Glomerular visceral epithelial cell (primary cell): ENCODE results near the gene HACD2.

Source experiments
- DNase-seq: peaks from one replicate; pipeline ENCODE4 v3.0.0-alpha.2; 2016; ENCODE audit errors: extremely low spot score

Gene HACD2

DNA sequence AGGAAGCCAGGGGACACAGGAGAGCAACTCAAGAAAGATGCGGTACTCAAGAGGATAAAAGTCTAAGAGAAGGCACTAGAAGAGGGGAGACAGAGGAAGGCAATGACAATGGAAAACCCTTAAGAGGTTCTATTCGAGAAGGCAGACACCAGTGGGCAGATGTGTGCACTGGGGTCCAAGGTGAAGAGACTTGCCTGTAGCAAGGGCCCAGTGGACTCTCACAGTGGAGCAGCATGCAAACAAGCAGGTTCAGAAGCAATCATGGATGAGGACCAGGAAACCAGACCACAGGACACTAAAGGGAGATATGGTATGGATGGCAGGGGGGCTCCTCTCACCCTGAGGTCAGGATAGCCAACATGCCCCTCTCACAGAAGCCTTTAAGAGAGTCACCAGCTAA lies 138.6 kb downstream of the HACD2 start:
- DNase-seq = no peak

DNA sequence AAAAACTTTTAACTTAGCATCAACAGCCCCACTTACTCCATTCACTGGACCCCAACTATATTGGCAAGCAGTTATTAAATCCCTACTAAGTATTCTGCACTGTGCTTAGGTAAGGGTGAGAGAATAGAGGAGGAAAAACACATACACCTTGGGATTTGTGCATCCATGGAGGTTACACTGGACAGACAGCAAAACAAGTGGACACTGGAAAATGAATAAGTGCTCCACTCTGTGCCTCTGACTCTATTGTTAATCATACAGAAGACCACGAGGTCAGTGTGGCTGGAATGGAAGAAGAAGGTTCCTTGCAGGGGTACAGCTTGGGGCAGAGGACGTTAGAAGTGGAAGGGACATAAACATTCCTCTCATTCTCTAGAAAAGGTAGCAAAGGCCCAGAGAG lies 139.2 kb downstream of the HACD2 start:
- DNase-seq = no peak

DNA sequence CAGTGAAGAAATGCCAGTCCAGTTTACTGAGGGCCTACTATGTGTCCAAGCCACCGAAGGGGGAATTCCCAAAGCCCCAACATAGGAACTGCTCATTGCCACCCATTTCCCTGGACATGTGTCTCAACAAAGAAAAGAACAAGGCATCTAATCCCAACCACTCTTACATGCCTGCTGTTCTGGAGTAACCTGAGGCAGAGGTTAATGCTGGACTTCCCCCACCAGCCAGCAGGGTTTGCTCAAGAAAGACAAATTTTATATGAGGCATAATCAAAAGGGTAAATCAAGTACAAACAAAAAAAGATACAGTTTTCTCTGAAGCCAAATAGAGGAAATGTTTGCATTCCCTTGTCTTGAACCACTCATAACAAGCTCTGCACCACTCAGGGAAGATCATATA lies 140.1 kb downstream of the HACD2 start:
- DNase-seq = no peak

DNA sequence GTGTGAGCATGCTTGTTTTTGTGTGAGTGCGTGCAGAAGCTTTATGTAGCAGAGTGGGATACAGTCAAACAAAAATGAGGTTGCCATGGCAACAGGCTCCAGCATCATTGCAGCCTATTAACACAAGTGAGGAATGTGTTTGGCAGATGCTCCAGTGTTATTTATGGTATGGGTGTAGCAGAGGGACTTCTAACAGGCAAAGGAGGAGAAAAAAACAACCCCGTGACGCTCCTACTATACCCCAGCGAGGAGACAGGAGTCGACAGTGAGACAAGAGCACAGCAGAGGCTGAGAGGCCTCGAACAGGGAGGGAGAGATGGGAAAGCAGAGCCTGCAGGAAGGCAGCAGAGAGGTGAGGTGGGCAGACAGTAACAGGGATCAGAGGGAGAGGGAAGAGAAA lies 140.8 kb downstream of the HACD2 start:
- DNase-seq = no peak

DNA sequence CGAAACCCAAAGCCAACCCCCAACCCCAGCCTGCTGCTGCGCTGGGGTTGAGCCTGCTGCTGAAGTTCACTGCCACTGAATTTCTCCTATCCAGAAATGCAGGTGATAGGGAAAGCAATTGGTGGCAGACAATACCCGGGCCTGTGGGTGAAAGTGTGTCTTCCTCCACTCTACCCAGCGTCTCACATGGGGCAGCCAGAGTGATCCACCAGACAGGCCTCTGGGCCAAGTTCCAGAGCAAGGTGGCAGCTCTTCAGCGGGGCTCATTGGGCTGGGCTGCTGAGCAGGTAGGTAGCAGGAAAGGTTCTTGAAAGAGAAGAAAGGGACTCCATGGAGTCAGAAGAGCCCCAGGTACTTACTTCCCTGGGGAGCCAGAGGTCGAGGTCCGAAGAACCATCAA lies 141.9 kb downstream of the HACD2 start:
- DNase-seq = no peak

DNA sequence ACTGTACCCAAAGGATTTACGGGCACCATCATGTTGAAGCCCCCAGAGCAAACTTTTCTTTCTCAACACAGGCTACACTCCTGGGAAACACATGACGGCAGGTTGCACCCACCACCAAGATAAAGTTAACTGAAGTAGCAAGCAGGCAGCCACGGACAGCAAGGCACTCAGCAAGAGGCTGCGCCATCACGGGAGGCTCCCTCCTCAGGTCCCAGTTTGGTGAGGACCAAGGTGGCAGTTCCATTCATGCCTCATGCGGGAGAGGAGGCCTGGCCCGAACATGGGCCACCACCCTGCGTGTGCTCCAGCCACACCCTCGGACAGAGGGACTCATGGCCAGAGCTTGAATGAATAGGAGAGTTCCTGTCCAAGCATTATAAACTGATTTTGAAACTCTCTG lies 142.7 kb downstream of the HACD2 start:
- no peak for DNase-seq
